ENCODE data around the gene DET1.
"Not testable (repeated sequence)": the region's sequence is repeated elsewhere in the genome, so short reads cannot be mapped to it uniquely, and the experiment has no call there.

The DET1 gene

GRCh38 chr15:88546248-88547129, at the start of gene DET1:
TSS of gene DET1 (minus strand) at chr15:88546681. CDS start at chr15:88531705, 14,976 bp downstream.
- DNase-seq = peak; percentile 93

GRCh38 chr15:88591384-88591783, 44.9 kb upstream of the DET1 start:
- no peak for DNase-seq

- DNase-seq = no peak
Measured at GRCh38 chr15:88590759-88591158, 44.3 kb upstream of the DET1 start.

GRCh38 chr15:88586401-88587162, 40.1 kb upstream of the DET1 start:
- no peak for DNase-seq

- DNase-seq = no peak
Measured at GRCh38 chr15:88580532-88580931, 34.1 kb upstream of the DET1 start.

- no peak for DNase-seq
Measured at GRCh38 chr15:88579322-88579721, 32.8 kb upstream of the DET1 start.

- no peak for DNase-seq
Measured at GRCh38 chr15:88574655-88575054, 28.2 kb upstream of the DET1 start.

GRCh38 chr15:88574077-88574476, 27.6 kb upstream of the DET1 start:
- no peak for DNase-seq

- no peak for DNase-seq
Measured at GRCh38 chr15:88571852-88572259, 25.4 kb upstream of the DET1 start.

GRCh38 chr15:88571153-88571851, 24.8 kb upstream of the DET1 start:
- no peak for DNase-seq

- DNase-seq = no peak
Measured at GRCh38 chr15:88568589-88568988, 22.1 kb upstream of the DET1 start.

- no peak for DNase-seq
Measured at GRCh38 chr15:88564741-88565140, 18.3 kb upstream of the DET1 start.

GRCh38 chr15:88563638-88564037, 17.2 kb upstream of the DET1 start:
- DNase-seq = no peak

- DNase-seq = not testable (repeated sequence)
Measured at GRCh38 chr15:88559565-88559964, 13.1 kb upstream of the DET1 start.

GRCh38 chr15:88558026-88558425, 11.5 kb upstream of the DET1 start:
- DNase-seq = not testable (repeated sequence)

GRCh38 chr15:88548009-88548408, 1.5 kb upstream of the DET1 start:
- not testable (repeated sequence) for DNase-seq

GRCh38 chr15:88545578-88546247, 768 bp downstream of the DET1 start:
- not testable (repeated sequence) for DNase-seq

- DNase-seq = no peak
Measured at GRCh38 chr15:88543065-88543776, 3.3 kb downstream of the DET1 start.

- DNase-seq = no peak
Measured at GRCh38 chr15:88542342-88542733, 4.1 kb downstream of the DET1 start.

- no peak for DNase-seq
Measured at GRCh38 chr15:88541709-88542341, 4.7 kb downstream of the DET1 start.

- DNase-seq = not testable (repeated sequence)
Measured at GRCh38 chr15:88541111-88541510, 5.4 kb downstream of the DET1 start.

GRCh38 chr15:88540350-88540749, 6.1 kb downstream of the DET1 start:
- not testable (repeated sequence) for DNase-seq

All from activated CD8-positive, alpha-beta memory T cell treated with anti-CD3 and anti-CD28 coated beads, Interleukin-2, amount 50 U/mL, for 4 hours (primary cell).